RKO (cell line): ENCODE data around the gene DENND1C.

Source experiments
- DNase-seq: peaks from one replicate; pipeline ENCODE4 v3.0.0-alpha.2; 2016; ENCODE audit warnings: low spot score

DENND1C gene

DNA sequence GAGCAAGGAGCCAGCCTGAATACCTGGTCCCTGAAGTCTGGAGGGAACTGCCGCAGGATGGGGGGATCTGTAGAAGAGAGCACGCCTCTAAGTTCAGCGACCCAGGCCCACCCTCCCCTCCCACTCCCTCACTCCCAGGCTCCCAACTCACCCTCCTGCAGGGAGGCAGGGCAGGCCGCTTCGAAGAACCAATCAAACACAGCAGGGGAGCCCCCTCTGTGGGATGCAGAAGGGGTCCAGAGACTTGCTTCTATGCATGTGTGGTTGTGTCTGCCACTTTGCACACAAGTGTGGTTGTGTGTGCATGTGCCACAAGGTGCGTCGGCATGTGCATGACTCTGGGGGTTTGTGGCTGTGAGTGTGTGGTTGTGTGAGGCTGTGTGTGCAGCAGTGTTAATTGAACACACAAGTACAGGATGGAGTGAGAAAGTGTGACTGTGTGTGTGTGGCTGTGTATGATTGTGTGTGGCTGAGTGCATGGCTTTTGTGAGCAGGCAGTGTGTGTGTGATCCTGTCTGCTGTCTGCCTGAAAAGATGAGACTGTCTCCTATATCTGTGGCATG is 1.7 kb downstream of the DENND1C start:
- DNase-seq: no peak

DNA sequence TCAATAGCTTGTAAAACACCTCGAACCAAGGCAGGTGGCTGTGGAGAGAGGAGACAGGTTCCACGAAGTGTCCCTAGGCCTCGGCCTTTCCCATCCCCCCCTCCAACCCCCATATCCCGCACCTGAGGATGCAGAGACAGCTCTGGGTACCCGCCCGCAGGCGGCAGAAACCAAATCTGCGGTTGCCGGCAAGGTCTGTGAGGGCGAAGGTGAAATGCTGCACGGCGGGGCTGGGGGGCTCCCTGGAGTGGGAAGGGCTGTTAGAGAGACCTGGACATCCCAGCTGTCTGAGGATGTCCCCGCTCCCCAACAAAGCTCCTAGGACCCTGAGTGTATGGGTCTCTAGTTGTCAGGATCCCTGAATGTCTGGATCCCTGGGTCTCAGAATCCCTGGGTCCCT is 2.8 kb downstream of the DENND1C start:
- DNase-seq: no peak

DNA sequence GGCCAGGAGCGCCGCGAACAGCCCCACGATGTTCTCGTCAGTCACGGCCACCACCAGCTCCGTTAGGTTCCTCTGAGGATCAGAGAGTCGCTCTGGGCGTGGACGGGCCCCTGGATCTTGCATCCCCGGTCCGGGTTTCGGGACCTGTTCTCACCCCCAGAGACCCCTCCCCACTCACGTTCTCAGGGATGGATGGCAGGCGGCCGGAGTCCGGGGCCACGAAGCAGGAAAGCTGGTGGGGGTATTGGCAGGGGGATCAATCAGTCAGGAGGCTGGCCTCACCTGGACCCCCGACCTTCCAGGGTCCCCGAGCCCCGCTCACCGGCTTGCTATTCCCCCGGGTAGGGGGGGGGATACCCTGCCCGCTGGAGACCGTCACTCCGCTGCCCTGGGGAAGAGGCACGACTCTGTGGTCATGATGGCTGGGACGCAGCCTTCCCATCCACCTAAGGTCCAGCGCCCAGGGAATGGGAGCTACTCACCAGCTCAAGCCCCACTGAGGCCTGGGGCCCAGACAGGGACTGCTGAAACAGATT is 4.6 kb downstream of the DENND1C start:
- DNase-seq: no peak

DNA sequence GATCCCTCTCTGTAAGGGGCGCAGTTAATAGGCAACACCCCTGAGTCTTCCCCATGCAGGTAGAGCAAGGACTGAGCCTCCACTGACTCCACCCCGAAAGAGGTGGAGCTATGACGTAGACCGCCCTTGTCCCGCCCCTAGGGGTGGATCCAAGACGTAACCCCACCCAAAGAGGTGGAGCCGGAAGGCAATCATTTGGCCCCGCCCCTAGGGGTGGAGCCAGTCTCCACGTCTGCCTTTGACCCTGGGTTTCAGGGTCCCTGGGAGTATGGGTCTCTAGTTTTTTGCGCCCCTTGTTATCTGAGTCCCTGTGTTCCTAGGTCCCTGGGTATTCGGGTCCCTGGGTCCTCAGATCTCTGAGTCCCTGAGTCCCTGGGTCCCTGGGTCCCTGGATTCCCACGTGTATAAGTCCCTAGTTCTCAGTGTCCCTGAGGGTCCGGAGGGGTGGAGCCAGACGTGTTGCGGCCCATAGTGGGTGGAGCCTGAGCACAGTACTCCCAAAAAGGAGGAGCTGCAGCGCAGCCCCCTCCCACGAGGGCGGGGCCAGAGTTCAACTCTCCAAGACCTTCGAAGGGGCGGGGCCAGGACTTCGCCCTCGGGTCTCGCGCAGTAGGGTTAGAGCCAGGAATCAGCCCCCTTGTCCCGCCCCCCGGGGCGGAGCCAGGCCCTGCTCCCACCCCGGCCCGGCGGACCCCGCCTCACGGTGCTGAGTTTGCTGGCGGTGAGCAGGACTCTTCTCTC is 5.3 kb downstream of the DENND1C start:
- no peak for DNase-seq

DNA sequence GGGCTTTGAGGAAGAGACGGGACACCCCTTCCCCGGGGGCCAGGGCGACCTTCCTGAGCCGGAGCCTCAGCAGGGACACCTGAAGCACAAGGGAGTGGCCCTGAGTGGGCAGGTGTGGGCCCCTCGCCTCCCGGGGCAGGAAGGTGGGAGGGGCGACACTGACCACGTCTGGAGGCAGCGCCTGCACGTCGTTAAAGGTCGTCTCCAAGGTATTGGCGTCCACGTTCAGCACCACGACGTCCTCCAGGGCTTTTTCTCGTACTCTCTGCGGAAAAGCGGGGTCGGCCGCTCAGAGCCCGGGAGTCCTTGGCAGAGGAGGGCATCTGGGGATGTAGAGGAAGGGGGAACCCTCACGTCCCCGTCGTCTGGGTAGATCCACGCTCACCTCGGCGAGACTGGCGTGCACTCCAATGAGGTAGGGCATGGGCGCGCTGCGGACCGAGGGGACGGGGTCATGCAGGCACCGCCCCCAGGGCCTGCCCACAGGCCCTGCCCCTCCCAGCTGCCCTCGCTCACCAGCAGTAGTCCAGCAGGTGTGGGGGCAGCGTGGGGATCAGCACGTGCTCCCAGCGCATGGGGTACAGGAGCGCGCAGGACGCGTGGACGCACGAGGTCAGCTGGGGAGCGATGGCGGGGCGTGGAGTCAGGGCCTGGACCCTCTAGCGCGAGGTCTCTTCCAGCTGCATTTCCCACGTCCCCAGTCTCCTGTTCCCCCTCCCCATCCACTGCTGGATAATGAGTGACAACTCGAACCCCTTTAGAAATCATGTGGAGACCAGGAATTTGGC is 6.1 kb downstream of the DENND1C start:
- DNase-seq: no peak

DNA sequence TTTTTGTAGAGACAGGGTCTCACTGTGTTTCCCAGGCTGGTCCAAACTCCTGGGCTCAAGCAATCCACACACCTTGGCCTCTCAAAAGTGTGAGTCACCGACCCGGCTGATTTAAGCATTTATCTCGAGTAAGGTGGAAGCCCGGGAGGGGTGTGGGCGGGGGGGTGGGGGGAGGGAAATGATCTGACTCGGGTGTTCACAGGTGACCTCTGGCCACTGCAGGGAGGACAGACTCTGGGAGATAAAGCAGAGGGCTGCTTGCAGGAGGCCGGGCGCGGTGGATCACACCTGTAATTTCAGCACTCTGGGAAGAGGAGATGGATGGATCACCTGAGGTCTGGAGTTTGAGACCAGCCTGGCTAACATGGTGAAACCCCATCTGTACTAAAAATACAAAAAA is 7.9 kb downstream of the DENND1C start:
- no peak for DNase-seq

DNA sequence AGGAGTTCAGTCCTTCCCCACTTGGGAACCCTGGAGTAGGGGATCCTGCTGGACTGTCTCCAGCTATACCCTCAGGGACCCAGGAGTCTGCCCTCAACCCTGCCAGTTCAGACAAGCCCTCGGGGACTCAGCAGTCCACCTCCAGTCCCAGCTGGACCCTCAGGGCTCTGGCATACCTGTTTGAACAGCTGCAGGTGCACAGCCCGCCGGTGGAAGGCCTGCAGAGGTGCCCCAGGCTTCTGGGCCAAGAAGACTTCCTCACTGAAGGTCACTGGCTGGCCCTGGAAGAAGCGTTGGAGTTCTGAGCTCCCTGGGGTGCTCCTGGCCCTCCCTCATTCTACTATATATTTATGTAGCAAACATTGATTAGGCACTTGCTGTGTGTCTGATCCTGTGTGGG is 8.9 kb downstream of the DENND1C start:
- no peak for DNase-seq

DNA sequence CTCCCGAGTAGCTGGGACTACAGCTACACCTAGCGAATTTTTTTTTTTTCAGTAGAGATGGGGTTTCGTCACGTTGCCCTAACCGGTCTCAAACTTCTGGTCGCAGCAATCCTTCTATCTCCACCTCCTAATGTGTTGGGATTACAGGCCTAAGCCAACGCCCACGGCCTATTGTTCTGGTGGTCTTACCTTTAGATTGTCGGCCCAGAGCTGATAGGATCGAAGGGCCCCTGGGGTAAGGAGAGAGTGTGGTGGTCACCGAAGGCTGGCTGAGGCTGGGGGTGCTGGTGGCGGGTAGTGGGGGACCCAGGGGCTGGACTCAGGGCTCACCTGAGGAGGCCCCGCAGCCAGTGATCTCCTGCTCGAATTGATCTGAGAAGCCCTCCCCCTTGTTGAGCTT is 10.5 kb downstream of the DENND1C start:
- no peak for DNase-seq

DNA sequence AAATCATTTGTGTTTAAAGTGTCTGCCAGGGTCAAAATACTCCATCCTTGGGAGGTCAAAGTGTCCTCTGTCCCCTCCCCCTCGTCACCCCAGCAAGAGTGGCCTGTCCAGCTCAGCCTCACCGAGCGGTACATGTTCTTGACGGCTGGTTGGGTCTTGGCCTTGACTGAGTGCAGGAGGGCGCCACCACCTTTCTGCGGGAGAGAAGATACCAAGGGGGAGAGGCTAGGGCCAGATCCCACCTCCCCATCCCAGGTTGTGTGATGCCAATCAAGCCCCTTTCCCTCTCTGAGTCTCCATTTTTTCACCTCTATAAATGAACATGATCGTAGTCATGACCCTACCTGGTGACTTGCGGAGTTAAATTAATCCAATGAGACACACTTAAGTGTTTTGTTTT is 11.4 kb downstream of the DENND1C start:
- DNase-seq: no peak

DNA sequence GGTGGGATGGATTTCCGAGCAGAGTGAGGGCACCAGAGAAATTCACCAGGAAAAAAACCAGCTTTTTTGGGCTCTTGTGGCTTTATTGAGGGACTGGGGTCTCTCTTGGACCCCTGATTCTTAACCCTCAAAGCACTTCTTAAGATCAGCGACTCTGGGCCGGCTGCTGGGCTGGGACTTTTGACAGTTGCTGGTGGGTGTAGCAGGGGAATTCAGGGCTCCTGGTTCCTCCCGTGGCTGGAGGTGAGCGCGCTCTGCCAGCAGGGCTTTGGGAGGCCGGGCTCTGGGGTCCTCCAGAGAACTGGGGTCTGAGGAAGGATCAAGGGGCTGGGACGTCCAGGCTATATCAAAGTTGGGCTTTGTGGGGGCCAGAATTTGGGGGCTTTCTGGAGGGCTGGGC is 14.2 kb downstream of the DENND1C start:
- DNase-seq: no peak

DNA sequence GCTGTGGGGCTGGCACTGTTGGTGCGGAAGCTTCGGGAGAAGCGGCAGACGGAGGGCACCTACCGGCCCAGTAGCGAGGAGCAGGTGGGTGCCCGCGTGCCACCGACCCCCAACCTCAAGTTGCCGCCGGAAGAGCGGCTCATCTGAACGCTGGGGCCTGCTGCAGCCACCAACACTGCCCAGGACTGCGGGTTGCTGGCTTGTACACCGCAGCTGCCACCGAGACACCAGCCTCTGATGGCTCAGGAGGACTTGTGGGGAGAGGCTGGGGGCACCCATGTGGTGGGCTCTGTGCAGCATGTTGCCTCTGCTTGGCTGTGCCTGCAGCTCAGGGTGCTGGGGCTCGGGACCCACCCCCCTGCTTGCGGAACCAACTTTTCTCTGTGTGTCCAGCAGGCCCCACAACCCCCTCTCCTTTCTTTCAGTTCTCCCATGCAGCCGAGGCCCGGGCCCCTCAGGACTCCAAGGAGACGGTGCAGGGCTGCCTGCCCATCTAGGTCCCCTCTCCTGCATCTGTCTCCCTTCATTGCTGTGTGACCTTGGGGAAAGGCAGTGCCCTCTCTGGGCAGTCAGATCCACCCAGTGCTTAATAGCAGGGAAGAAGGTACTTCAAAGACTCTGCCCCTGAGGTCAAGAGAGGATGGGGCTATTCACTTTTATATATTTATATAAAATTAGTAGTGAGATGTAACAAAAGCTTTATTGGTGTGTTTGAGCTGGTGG is 14.9 kb downstream of the DENND1C start:
- DNase-seq: no peak

DNA sequence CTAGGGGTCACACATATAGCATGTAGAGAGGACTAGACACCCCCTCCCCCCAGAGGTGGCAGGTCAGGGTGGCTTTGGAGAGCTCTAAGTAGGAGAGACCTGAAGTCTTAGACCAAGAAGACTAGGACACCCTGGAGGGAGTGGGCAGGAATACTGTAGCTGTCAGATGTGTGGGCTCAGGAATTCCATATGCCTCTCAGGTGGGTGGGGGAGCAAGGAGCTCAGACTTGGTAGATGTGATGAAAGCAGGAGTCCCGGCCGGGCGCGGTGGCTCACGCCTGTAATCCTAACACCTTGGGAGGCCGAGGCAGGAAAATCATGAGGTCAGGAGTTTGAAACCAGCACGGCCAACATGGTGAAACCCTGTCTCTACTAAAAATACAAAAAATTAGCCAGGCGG is 15.9 kb downstream of the DENND1C start:
- DNase-seq: no peak

DNA sequence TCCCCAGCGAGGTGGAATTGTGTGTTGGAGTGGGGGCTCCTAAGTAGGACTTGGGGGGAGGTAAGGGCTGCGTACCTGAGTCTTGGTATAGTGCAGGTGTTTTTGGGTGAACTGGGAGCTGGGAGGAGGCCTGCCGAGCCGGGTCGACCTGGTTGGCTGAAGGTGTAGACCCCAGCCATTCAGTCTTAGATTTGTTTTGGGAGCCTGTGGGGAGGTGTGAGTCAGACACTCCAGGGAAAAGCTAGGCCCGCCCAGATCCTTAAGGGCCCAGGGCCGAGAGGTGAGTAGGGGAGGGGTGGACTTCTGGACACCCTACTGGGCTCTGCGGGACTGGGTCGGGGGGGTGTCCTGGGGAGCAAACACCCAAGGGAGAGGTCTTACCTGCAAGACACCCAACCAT is 16.6 kb downstream of the DENND1C start:
- no peak for DNase-seq

DNA sequence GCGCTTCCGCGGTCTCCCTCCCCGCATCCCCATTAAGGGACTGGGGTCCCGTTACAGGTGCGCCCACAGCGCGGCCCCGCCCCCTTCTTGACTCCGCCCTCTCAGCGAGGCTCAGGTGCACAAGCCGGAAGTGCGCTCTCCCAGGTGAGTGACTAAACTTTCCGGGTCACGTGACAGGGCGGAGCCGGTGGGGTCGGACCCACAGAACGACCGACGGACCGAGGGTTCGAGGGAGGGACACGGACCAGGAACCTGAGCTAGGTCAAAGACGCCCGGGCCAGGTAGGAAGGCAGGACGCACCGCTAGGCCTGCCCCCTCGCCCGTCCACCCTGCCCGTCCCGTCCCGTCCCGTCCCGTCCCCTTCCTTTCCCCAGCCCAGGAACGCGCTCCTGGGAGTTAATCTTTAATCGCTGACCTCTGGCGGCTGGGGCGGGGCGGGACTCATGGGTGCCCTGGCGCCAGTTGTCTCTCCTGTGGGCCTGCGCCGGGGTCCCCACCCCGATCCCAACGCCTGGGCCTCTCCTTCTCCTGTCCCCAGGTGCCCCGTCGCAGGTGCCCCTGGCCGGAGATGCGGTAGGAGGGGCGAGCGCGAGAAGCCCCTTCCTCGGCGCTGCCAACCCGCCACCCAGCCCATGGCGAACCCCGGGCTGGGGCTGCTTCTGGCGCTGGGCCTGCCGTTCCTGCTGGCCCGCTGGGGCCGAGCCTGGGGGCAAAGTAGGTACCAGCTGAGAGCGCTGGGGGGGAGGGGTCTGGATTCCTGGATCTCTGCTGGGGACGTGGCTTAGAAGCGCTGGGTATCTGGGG is 17.3 kb downstream of the DENND1C start, which contains the start of gene CRB3:
TSS of gene CRB3 (plus strand) at position 202 of the 804 bp plus-strand sequence. CDS start at position 633, 431 bp downstream.
- DNase-seq: no peak

DNA sequence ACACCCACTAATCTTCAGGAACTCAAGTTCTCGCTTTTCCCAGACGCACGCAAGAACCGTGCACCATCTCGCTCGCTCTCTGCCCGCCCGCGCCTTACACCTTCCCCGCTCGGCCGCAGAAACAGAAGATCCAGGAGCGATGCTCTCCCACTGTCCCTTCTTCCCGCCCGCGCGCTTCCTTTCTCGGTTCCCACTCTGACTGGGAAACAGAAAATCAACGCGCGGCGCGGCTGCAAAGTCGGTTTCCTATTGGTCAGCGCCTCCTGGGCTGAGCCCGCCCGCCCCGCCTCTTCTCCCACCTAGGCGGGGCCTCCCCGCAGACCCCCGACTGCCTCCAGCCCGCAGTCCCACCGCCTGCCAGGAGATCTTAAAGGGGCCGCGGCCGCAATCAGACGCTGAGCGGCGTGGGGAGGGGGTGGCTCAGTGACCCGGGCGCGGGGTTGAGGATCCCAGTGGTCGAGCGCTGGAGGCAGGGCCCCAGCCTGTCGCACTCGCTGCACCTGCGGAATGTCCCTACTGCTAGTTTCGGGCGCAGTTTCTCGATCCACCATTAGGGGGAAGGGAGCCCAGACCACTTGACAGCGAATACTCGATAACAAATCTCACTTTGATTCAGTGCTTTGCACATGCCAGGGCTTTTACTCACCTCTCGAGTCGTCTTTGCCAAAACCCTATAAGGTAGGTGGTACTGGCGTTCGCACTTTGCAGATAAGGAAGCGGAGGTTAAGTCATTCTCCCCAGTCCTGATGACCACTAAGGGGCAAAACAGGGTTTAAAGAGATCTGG is 21.3 kb downstream of the DENND1C start:
- DNase-seq: peak; percentile 99

DNA sequence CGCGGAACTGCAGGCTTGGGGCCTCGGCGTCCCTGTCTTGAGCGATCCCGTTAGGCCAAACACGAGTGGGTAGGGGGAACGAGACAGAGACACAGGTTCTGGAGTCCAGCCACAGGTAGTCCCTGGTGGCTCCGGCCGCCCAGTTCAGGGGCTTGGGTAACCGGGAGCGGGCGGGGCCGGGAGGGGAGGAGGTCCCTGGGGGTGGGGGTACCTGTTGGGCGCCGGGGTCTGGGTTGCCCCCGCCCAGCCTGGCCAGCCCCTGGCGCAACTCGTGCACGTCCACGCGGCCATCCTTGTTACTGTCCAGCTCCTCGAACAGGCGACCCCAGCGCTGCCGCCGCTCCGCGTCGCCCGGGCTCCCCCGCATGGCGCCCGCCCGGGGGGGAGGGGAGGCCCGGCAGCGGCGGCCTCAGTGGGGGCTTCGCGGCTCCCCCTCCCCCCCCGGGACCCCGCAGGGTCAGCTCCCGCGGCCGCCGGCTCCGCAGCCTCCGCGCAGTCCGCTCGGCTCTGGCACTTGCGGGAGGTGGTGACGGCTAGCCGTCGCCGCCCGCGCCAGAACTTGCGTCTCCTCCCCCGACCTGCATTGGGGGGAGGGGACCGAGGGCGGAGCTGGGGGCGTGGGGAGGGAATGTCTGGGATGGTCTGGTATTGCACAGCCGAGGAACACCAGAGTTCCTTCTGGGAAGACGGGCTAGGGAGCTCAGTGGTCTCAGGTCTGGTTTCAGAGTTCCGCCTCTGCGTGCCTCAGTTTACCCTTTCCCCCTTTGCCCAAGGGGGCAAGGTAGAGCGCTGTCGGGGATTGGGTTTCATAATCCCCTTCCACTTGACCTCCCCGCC is 22.1 kb downstream of the DENND1C start, which contains the start of gene SLC25A23:
TSS of gene SLC25A23 (minus strand) at position 531 of the 837 bp plus-strand sequence. CDS start at position 367, 164 bp downstream.
- peak; percentile 78 for DNase-seq

DNA sequence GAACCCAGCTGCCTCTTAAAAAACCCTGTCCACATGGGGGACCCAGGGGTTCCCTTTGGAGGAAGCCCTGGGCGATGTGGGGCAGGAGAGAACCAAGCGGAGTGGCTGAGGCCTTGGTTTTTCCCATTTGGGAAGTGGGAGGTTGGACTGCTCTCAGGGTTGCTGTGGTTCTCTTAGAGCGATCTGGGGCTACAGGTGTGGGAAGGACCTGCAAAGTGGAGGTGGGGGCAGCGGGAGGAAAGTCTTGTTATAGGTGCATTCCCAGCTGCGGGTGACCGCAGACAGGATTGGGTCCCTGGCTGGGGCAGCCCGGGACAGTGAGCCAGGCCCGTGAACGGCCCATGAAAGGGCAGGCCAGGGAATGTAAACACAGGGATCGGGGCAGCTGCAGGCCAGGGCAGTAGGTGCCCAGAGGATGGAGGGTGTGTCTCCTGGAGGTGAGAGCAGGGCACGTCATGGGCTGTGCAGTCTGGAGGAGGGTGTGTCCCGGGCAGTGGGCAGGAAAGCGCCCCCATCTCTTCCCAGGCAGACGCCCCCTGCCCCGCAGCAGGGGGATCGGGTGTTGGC is 22.8 kb downstream of the DENND1C start:
- DNase-seq: peak; percentile 35

DNA sequence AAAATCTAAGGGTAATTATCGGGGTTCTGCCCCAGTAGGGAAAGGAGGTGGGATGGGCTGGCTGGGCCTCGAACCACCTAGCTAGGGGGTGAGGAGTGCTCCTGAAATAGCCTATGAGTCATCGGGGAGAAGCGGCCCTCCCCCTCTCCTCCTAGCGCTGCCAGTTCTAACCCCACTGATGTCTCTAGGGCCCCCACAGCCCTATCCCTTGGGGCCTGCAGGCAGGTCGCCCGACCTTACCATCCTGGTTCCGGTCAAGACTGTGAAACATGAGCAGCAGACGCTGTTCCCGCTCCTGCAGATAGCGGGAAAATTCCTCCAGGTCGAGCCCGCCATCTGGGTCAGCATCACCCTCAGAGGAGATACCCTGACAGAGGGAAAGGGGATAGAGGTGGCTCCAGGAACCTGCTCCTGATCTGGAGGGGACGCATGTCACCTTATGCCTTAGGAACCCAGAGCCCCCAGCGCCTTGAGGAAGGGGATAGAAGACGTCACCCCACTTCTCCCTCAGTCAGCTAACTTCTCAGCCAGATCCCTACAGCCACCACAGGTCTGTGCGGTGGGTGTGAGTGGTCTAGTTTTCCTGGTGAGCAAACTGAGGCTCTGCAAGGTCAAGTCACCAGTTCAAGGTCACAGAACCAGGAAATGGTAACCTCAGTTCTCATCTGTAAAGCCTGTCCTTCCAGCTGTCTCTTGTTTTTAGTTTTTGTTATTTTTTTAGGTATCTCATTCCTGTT is 23.5 kb downstream of the DENND1C start:
- DNase-seq: peak; percentile 28
